ENCODE measurements around the gene BIRC5. TPM values are rescaled to one million over a fixed set of nuclear protein-coding genes. Genes with fewer than 3 reads are reported as not detected.

BIRC5 gene
- total RNA-seq, 2 donors from 2014 or later, result 15.2 to 77.1 TPM

GRCh38 chr17:78227455-78227916 lies 13.4 kb downstream of the BIRC5 start:
- no peaks in the 10 kb centered on the region for H3K9me3 ChIP-seq
- H3K27me3 ChIP-seq, result peaks cover 20% of the 10 kb centered on the region
- H3K36me3 ChIP-seq, result no peaks in the 10 kb centered on the region
- DNase-seq, result no peak
- TF ChIP-seq CTCF (IDR thresholded peaks at IDR 0.05), result no peak
- H3K9ac ChIP-seq (ENCODE audit: low read depth in 2 of 2, low read length in 2 of 2), result no peak overlapping the region
- H3K4me3 ChIP-seq, result no peak overlapping the region
- H3K4me1 ChIP-seq, result no peaks in the 10 kb centered on the region
- no peak overlapping the region for H3K27ac ChIP-seq
- intact Hi-C loops (cut with DNase I), result no loop called here

GRCh38 chr17:78228176-78228575 lies 14.1 kb downstream of the BIRC5 start:
- no peaks in the 10 kb centered on the region for H3K9me3 ChIP-seq
- no peaks in the 10 kb centered on the region for H3K4me1 ChIP-seq
- H3K9ac ChIP-seq (ENCODE audit: low read depth in 2 of 2, low read length in 2 of 2), result no peak overlapping the region
- no peaks in the 10 kb centered on the region for H3K36me3 ChIP-seq
- H3K27me3 ChIP-seq, result peaks cover 26% of the 10 kb centered on the region
- DNase-seq, result no peak
- no peak overlapping the region for H3K4me3 ChIP-seq
- no peak overlapping the region for H3K27ac ChIP-seq
- intact Hi-C loops (cut with DNase I), result no loop called here
- TF ChIP-seq CTCF (IDR thresholded peaks at IDR 0.05), result no peak

- H3K9me3 ChIP-seq, result no peaks in the 10 kb centered on the region
- no peak for DNase-seq
- TF ChIP-seq CTCF (IDR thresholded peaks at IDR 0.05), result no peak
- peaks cover 26% of the 10 kb centered on the region for H3K27me3 ChIP-seq
- intact Hi-C loops (cut with DNase I), result no loop called here
- no peak overlapping the region for H3K27ac ChIP-seq
- H3K4me3 ChIP-seq, result no peak overlapping the region
- no peak overlapping the region for H3K9ac ChIP-seq (ENCODE audit: low read depth in 2 of 2, low read length in 2 of 2)
- no peaks in the 10 kb centered on the region for H3K4me1 ChIP-seq
- no peaks in the 10 kb centered on the region for H3K36me3 ChIP-seq
Observed at GRCh38 chr17:78230252-78230962, 16.4 kb downstream of the BIRC5 start.

GRCh38 chr17:78230996-78231935 lies 17.2 kb downstream of the BIRC5 start, which contains the start of gene TMEM235:
Gene TMEM235 (plus strand): TSS chr17:78231631. CDS start chr17:78232024, 393 bp downstream.
- intact Hi-C loops (cut with DNase I), result no loop called here
- DNase-seq, result no peak
- no peak for TF ChIP-seq CTCF (IDR thresholded peaks at IDR 0.05)
- no peaks in the 10 kb centered on the region for H3K9me3 ChIP-seq
- no peak within 1 kb of the TSS for H3K4me3 ChIP-seq
- no peak within 1 kb of the TSS for H3K9ac ChIP-seq (ENCODE audit: low read depth in 2 of 2, low read length in 2 of 2)
- no peaks in the 10 kb centered on the region for H3K4me1 ChIP-seq
- H3K27me3 ChIP-seq, result peaks cover 26% of the 10 kb centered on the region
- H3K27ac ChIP-seq, result no peak within 1 kb of the TSS
- no peaks in the 10 kb centered on the region for H3K36me3 ChIP-seq

GRCh38 chr17:78231991-78232858 lies 18.2 kb downstream of the BIRC5 start:
- Histone ChIP-seq H3K9me3 (no peaks in the 10 kb centered on the region), H3K36me3 (no peaks in the 10 kb centered on the region), H3K4me3 (no peak overlapping the region), H3K9ac (ENCODE audit: low read depth in 2 of 2, low read length in 2 of 2) (no peak overlapping the region), H3K27ac (no peak overlapping the region), H3K27me3 (peaks cover 26% of the 10 kb centered on the region), H3K4me1 (no peaks in the 10 kb centered on the region)
- intact Hi-C loops (cut with DNase I), result no loop called here
- TF ChIP-seq CTCF (IDR thresholded peaks at IDR 0.05), result no peak
- DNase-seq, result no peak

Data from colonic mucosa (tissue), 4 donors.